IMR-90 (cell line): ENCODE results near the gene SLC25A25. TPM values are rescaled to one million over a fixed set of nuclear protein-coding genes. Genes with fewer than 3 reads are reported as not detected.

Source experiments
- ATAC-seq: fragments of 200-7000 bp; cut with Tn5 transposase; 2 replicates; pipeline ENCODE4 v1.9.1; 2020; ENCODE audit warnings: low read depth, mild to moderate bottlenecking, moderate library complexity
- BruUV-seq: library from RNA; stranded (reverse); fragments of 400-500 nt; replicated peaks from 2 replicates; lab custom pipeline; 2021; lab: Mats Ljungman, UMichigan
- CTCF ChIA-PET: fragments of 300-600 bp; formaldehyde crosslinking; extraction: SDS; loops from one replicate; lab custom pipeline; 2021; ENCODE audit warnings: antibody characterized with exemption; lab: Yijun Ruan, JAX
- POLR2A ChIA-PET: fragments of 300-600 bp; sonication (Branson Sonifier 250); formaldehyde crosslinking; loops from one replicate; lab custom pipeline; 2022; ENCODE audit warnings: antibody characterized with exemption; ENCODE audit not compliant: unreplicated experiment; lab: Charles Lee
- DNase-seq: peaks from one replicate; pipeline ENCODE4 v3.0.0; 2013
- H2AFZ ChIP-seq: replicated peaks from 2 replicates; pipeline ENCODE3; 2013; ENCODE audit warnings: low read length, mild to moderate bottlenecking; ENCODE audit not compliant: poor library complexity
- H2AK5ac ChIP-seq: 2 replicates; pipeline ENCODE4 v1.6.1; 2013; ENCODE audit warnings: low read depth, low read length, inconsistent platforms
- H2AK9ac ChIP-seq: replicated peaks from 2 replicates; pipeline ENCODE3; 2013; ENCODE audit warnings: mild to moderate bottlenecking, low read depth, low read length, moderate library complexity; ENCODE audit not compliant: poor library complexity
- H2BK120ac ChIP-seq: 2 replicates; pipeline ENCODE4 v1.6.1; 2013; ENCODE audit warnings: low read depth, low read length, inconsistent platforms
- H2BK15ac ChIP-seq: 3 replicates; pipeline ENCODE4 v1.6.1; 2013; ENCODE audit warnings: low read depth, low read length, inconsistent platforms
- H2BK20ac ChIP-seq: 2 replicates; pipeline ENCODE4 v1.6.1; 2013; ENCODE audit warnings: low read depth, mild to moderate bottlenecking, inconsistent platforms, low read length, moderate library complexity
- H2BK5ac ChIP-seq: 2 replicates; pipeline ENCODE4 v1.6.1; 2013; ENCODE audit warnings: mild to moderate bottlenecking, low read depth, low read length, inconsistent platforms; ENCODE audit not compliant: poor library complexity, severe bottlenecking
- H3K14ac ChIP-seq: replicated peaks from 2 replicates; pipeline ENCODE4 v1.6.1; 2013; ENCODE audit warnings: low read depth, low read length, inconsistent platforms
- H3K18ac ChIP-seq: 2 replicates; pipeline ENCODE4 v1.6.1; 2013; ENCODE audit warnings: low read depth, low read length, control low read depth
- H3K23ac ChIP-seq: 2 replicates; pipeline ENCODE4 v1.6.1; 2013; ENCODE audit warnings: low read depth, low read length, inconsistent platforms
- H3K27ac ChIP-seq: 2 replicates; pipeline ENCODE4 v1.5.1; 2013; ENCODE audit warnings: mild to moderate bottlenecking, control low read depth, low read length; ENCODE audit not compliant: insufficient read depth
- H3K27me3 ChIP-seq: 2 replicates; pipeline ENCODE4 v1.6.1; 2013; ENCODE audit warnings: low read length; ENCODE audit not compliant: control insufficient read depth, insufficient read depth
- H3K36me3 ChIP-seq: 2 replicates; pipeline ENCODE4 v1.6.1; 2013; ENCODE audit warnings: low read length, mixed read lengths; ENCODE audit not compliant: control insufficient read depth, insufficient read depth
- H3K4ac ChIP-seq: 2 replicates; pipeline ENCODE4 v1.6.1; 2013; ENCODE audit warnings: low read depth, low read length, inconsistent platforms
- H3K4me1 ChIP-seq: 2 replicates; pipeline ENCODE4 v1.6.1; 2013; ENCODE audit warnings: low read length, mixed read lengths; ENCODE audit not compliant: control insufficient read depth, insufficient read depth
- H3K4me2 ChIP-seq: 2 replicates; pipeline ENCODE4 v1.6.1; 2013; ENCODE audit warnings: low read depth, mild to moderate bottlenecking, control low read depth, low read length, moderate library complexity
- H3K4me3 ChIP-seq: 2 replicates; pipeline ENCODE4 v1.5.1; 2013; ENCODE audit warnings: low read depth, mild to moderate bottlenecking, control low read depth, low read length, moderate library complexity; ENCODE audit not compliant: insufficient read depth
- H3K56ac ChIP-seq: 2 replicates; pipeline ENCODE4 v1.6.1; 2013; ENCODE audit warnings: low read length, inconsistent platforms; ENCODE audit not compliant: insufficient read depth; ENCODE audit errors: extremely low read depth
- H3K79me1 ChIP-seq, 2 experiments: 2 replicates each; pipeline ENCODE4 v1.6.1; 2013; ENCODE audit warnings: low read length in 2 of 2, inconsistent platforms in 1 of 2, low read depth in 1 of 2
- H3K9ac ChIP-seq: 2 replicates; pipeline ENCODE4 v1.6.1; 2013; ENCODE audit warnings: low read depth, low read length, control low read depth
- H3K9me1 ChIP-seq: 2 replicates; pipeline ENCODE4 v1.6.1; 2013; ENCODE audit warnings: low read length, inconsistent platforms; ENCODE audit not compliant: insufficient read depth
- H3K9me3 ChIP-seq: 2 replicates; pipeline ENCODE4 v1.6.1; 2013; ENCODE audit warnings: low read length; ENCODE audit not compliant: control insufficient read depth, insufficient read depth
- H4K20me1 ChIP-seq: 2 replicates; pipeline ENCODE4 v1.6.1; 2013; ENCODE audit warnings: low read length, inconsistent platforms; ENCODE audit not compliant: insufficient read depth
- H4K5ac ChIP-seq: 2 replicates; pipeline ENCODE4 v1.6.1; 2013; ENCODE audit warnings: mild to moderate bottlenecking, low read depth, low read length, control low read depth
- H4K8ac ChIP-seq, 2 experiments: 2 replicates each; pipeline ENCODE4 v1.6.1; 2013; ENCODE audit warnings: low read depth in 2 of 2, low read length in 2 of 2, control low read depth in 1 of 2, inconsistent platforms in 1 of 2
- H4K91ac ChIP-seq: 2 replicates; pipeline ENCODE4 v1.6.1; 2013; ENCODE audit warnings: low read depth, low read length, inconsistent platforms; ENCODE audit not compliant: insufficient read depth
- CHD1 ChIP-seq: IDR thresholded peaks from 2 replicates; pipeline ENCODE4 v1.6.1; 2012; ENCODE audit warnings: low read depth, low read length, improper control_type of control experiment
- RFX5 ChIP-seq: IDR thresholded peaks from 2 replicates; pipeline ENCODE4 v1.8.0; 2012; ENCODE audit warnings: low read depth, mild to moderate bottlenecking, low read length, moderate library complexity
- SMC3 ChIP-seq: fragments of 150-350 bp; IDR thresholded peaks from 2 replicates; pipeline ENCODE4 v1.6.1; 2016; ENCODE audit warnings: low read depth, mild to moderate bottlenecking, antibody characterized with exemption, low read length, moderate library complexity
- WGBS, 2 experiments: methylation state at CpG; one replicate each; pipeline versions ENCODE4 v1.1.5 to v1.1.7; 2013; ENCODE audit warnings: missing lambda C conversion rate in 2 of 2; ENCODE audit not compliant: insufficient read length in 1 of 2; ENCODE audit errors: extremely low coverage in 2 of 2; 5-methylcytosine and 5-hydroxymethylcytosine counted together
- dilution Hi-C: fragments of 300-500 bp; cut with HindIII; formaldehyde crosslinking; loops from one replicate; pipeline ENCODE4 v1.14.3; 2018; ENCODE audit warnings: low sequenced_read_pairs; ENCODE audit not compliant: unreplicated experiment
- in situ Hi-C: fragments of 300-500 bp; cut with MboI; formaldehyde crosslinking; loops from 3 replicates; pipeline ENCODE4 v1.14.3; 2019; ENCODE audit warnings: low sequenced_read_pairs, inconsistent platforms, mixed read lengths
- intact Hi-C: fragments of 100-400 bp; cut with micrococcal nuclease; formaldehyde crosslinking; loops from 2 replicates; pipeline ENCODE4 v1.10.0; 2022
- polyA plus RNA-seq, 3 experiments: library from polyadenylated mRNA; depleted of rRNA; stranded (reverse); fragments of >200 nt; gene quantifications; 2 replicates each; pipeline ENCODE4 v1.2.3, GENCODE V29; 2012; ENCODE audit warnings: low replicate concordance in 1 of 3
- total RNA-seq: library from RNA; depleted of rRNA; stranded (reverse); fragments of >200 nt; gene quantifications from 2 replicates; pipeline ENCODE4 v1.2.3, GENCODE V29; 2012
- TF ChIP-seq, protein P1 (sequence below): fragments of 150-350 bp; IDR thresholded peaks from 2 replicates; pipeline ENCODE4 v1.6.1; 2017; ENCODE audit warnings: mild to moderate bottlenecking, antibody characterized with exemption, low read length, low read depth

The SLC25A25 gene
- total and polyA plus RNA-seq, 2 of the 4 experiments (the other 2 are of a cell fraction): 14.0 to 17.9 TPM

GRCh38 chr9:128094950-128095544 lies 27.0 kb downstream of the SLC25A25 start:
- Histone ChIP-seq H3K4me3 (no peak overlapping the region), H2AK9ac (no peak overlapping the region), H4K8ac (peak overlapping the region in 1 of 2 experiments; percentile 65; a peak in 1 of 4 replicates), H4K5ac (no peak overlapping the region; the same call in 1 of the 2 replicates), H3K36me3 (no peaks in the 10 kb centered on the region), H2AK5ac (peak overlapping the region; percentile 93), H4K20me1 (peaks cover 26% of the 10 kb centered on the region), H2BK20ac (peak overlapping the region; percentile 69; the same call in 1 of the 2 replicates), H2BK5ac (peak overlapping the region; percentile 68), H3K14ac (peak overlapping the region; percentile 18), H3K79me1 (peaks cover 40 to 84% of the 10 kb centered on the region in 2 experiments), H3K4ac (peak overlapping the region; percentile 70), H3K56ac (no peak overlapping the region), H2BK15ac (peak overlapping the region; percentile 29; the same call in 2 of the 3 replicates), H3K4me1 (peaks cover 46% of the 10 kb centered on the region), H3K4me2 (peak overlapping the region; percentile 78), H2BK120ac (peak overlapping the region; percentile 73), H2AFZ (peak overlapping the region; percentile 23), H4K91ac (peak overlapping the region; percentile 59), H3K18ac (peak overlapping the region; percentile 5; the same call in 1 of the 2 replicates), H3K9ac (no peak overlapping the region; the same call in 1 of the 2 replicates), H3K27ac (peak overlapping the region; percentile 49; the same call in 1 of the 2 replicates), H3K23ac (no peak overlapping the region), H3K9me1 (peaks cover 20% of the 10 kb centered on the region; the same call in 1 of the 2 replicates), H3K9me3 (no peaks in the 10 kb centered on the region), H3K27me3 (no peaks in the 10 kb centered on the region)
- DNase-seq: no peak
- intact Hi-C loops: loop anchor here (5.0 kb wide), 1 partner anchor 153 kb away; no protein-coding TSS in a partner anchor
- ATAC-seq: no peak
- WGBS, 2 experiments: 76% methylated on average over 4 of the region's 11 CpGs; no CpG with 5 or more reads in 1 of the 2 experiments
- dilution Hi-C loops: no loop called here
- BruUV-seq: no TSS peak
- ChIA-PET CTCF (no interaction called here), POLR2A (no interaction called here)
- TF ChIP-seq, protein P1, sequence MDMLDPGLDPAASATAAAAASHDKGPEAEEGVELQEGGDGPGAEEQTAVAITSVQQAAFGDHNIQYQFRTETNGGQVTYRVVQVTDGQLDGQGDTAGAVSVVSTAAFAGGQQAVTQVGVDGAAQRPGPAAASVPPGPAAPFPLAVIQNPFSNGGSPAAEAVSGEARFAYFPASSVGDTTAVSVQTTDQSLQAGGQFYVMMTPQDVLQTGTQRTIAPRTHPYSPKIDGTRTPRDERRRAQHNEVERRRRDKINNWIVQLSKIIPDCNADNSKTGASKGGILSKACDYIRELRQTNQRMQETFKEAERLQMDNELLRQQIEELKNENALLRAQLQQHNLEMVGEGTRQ: no peak
- TF ChIP-seq CHD1: no peak
- no peak for TF ChIP-seq RFX5
- no peak for TF ChIP-seq SMC3
- in situ Hi-C loops: loop anchor here (5.0 kb wide), 1 partner anchor 158 kb away; the partner anchor contains the start of gene DPM2
